ENCODE measurements around the gene FOS.
A peak's percentile ranks its signal among the peaks of the same experiment; 100 is the strongest.

FOS gene

GRCh38 chr14:75278422-75279152 lies at the start of gene FOS (continued):
- no peak for TF ChIP-seq MYNN (tag by site-specific recombination; IDR thresholded peaks at IDR 0.05; ENCODE audit: borderline replicate concordance)
- TF ChIP-seq YY1 (tag by site-specific recombination; IDR thresholded peaks at IDR 0.05) = no peak
- no peak; the same call in 1 of the 2 replicates for TF ChIP-seq ZBTB20 (tag by site-specific recombination; IDR thresholded peaks at IDR 0.05)
- no peak for TF ChIP-seq HOXA7 (CRISPR knock-in tag; IDR thresholded peaks at IDR 0.05; ENCODE audit: borderline replicate concordance)
- TF ChIP-seq ZNF311 (tag by site-specific recombination; IDR thresholded peaks at IDR 0.05; ENCODE audit: borderline replicate concordance) = no peak
- TF ChIP-seq, protein P1, sequence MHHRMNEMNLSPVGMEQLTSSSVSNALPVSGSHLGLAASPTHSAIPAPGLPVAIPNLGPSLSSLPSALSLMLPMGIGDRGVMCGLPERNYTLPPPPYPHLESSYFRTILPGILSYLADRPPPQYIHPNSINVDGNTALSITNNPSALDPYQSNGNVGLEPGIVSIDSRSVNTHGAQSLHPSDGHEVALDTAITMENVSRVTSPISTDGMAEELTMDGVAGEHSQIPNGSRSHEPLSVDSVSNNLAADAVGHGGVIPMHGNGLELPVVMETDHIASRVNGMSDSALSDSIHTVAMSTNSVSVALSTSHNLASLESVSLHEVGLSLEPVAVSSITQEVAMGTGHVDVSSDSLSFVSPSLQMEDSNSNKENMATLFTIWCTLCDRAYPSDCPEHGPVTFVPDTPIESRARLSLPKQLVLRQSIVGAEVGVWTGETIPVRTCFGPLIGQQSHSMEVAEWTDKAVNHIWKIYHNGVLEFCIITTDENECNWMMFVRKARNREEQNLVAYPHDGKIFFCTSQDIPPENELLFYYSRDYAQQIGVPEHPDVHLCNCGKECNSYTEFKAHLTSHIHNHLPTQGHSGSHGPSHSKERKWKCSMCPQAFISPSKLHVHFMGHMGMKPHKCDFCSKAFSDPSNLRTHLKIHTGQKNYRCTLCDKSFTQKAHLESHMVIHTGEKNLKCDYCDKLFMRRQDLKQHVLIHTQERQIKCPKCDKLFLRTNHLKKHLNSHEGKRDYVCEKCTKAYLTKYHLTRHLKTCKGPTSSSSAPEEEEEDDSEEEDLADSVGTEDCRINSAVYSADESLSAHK (tag by site-specific recombination; IDR thresholded peaks at IDR 0.05) = no peak
- peak; percentile 34; the same call in 1 of the 2 replicates for TF ChIP-seq KLF8 (tag by site-specific recombination; IDR thresholded peaks at IDR 0.05)
- TF ChIP-seq ZBTB11 (tag by site-specific recombination; conservative IDR thresholded peaks at IDR 0.05; ENCODE audit: low read depth) = no peak
- TF ChIP-seq, protein P2, sequence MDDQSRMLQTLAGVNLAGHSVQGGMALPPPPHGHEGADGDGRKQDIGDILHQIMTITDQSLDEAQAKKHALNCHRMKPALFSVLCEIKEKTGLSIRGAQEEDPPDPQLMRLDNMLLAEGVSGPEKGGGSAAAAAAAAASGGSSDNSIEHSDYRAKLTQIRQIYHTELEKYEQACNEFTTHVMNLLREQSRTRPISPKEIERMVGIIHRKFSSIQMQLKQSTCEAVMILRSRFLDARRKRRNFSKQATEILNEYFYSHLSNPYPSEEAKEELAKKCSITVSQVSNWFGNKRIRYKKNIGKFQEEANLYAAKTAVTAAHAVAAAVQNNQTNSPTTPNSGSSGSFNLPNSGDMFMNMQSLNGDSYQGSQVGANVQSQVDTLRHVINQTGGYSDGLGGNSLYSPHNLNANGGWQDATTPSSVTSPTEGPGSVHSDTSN (CRISPR knock-in tag; IDR thresholded peaks at IDR 0.05) = no peak
- TF ChIP-seq ZNF558 (tag by site-specific recombination; IDR thresholded peaks at IDR 0.05) = no peak
- no peak for TF ChIP-seq ZNF169 (tag by site-specific recombination; IDR thresholded peaks at IDR 0.05)
- TF ChIP-seq ZNF544 (tag by site-specific recombination; IDR thresholded peaks at IDR 0.05) = no peak
- TF ChIP-seq ZNF555 (tag by site-specific recombination; conservative IDR thresholded peaks at IDR 0.05) = no peak
- no peak for TF ChIP-seq ZNF221 (tag by site-specific recombination; IDR thresholded peaks at IDR 0.05; ENCODE audit: borderline replicate concordance)
- TF ChIP-seq ZNF274 (IDR thresholded peaks at IDR 0.05; ENCODE audit: low read length) = no peak
- TF ChIP-seq ZNF274 (tag by site-specific recombination; IDR thresholded peaks at IDR 0.05; ENCODE audit: borderline replicate concordance) = no peak
- TF ChIP-seq ZNF132 (tag by site-specific recombination; IDR thresholded peaks at IDR 0.05; ENCODE audit: borderline replicate concordance) = no peak
- 0 out of 2 replicates have a peak, but pooled peaks have one; percentile 49 for TF ChIP-seq ZNF600 (tag by site-specific recombination; IDR thresholded peaks at IDR 0.05)
- TF ChIP-seq ZNF354C (tag by site-specific recombination; IDR thresholded peaks at IDR 0.05; ENCODE audit: borderline replicate concordance, low read depth) = no peak
- no peak for TF ChIP-seq ZNF670 (tag by site-specific recombination; IDR thresholded peaks at IDR 0.05; ENCODE audit: low read depth)
- no peak for TF ChIP-seq BCL11A (tag by site-specific recombination; IDR thresholded peaks at IDR 0.05; ENCODE audit: low read depth)
- TF ChIP-seq ZNF174 (tag by site-specific recombination; IDR thresholded peaks at IDR 0.05) = no peak; the same call in 1 of the 2 replicates
- TF ChIP-seq ZNF26 (tag by site-specific recombination; IDR thresholded peaks at IDR 0.05) = no peak
- TF ChIP-seq ZNF184 (tag by site-specific recombination; IDR thresholded peaks at IDR 0.05) = no peak
- no peak for TF ChIP-seq ZNF202 (tag by site-specific recombination; IDR thresholded peaks at IDR 0.05; ENCODE audit: borderline replicate concordance)
